IMR-90 (cell line): ENCODE results near the gene FGF5. TPM values are rescaled to one million over a fixed set of nuclear protein-coding genes. Genes with fewer than 3 reads are reported as not detected.

Experiments
- ATAC-seq: fragments of 200-7000 bp; cut with Tn5 transposase; 2 replicates; pipeline ENCODE4 v1.9.1; 2020; ENCODE audit warnings: low read depth, mild to moderate bottlenecking, moderate library complexity
- BruUV-seq: library from RNA; stranded (reverse); fragments of 400-500 nt; replicated peaks from 2 replicates; lab custom pipeline; 2021; lab: Mats Ljungman, UMichigan
- CTCF ChIA-PET: fragments of 300-600 bp; formaldehyde crosslinking; extraction: SDS; loops from one replicate; lab custom pipeline; 2021; ENCODE audit warnings: antibody characterized with exemption; lab: Yijun Ruan, JAX
- POLR2A ChIA-PET: fragments of 300-600 bp; sonication (Branson Sonifier 250); formaldehyde crosslinking; loops from one replicate; lab custom pipeline; 2022; ENCODE audit warnings: antibody characterized with exemption; ENCODE audit not compliant: unreplicated experiment; lab: Charles Lee
- DNase-seq: peaks from one replicate; pipeline ENCODE4 v3.0.0; 2013
- H2AFZ ChIP-seq: replicated peaks from 2 replicates; pipeline ENCODE3; 2013; ENCODE audit warnings: low read length, mild to moderate bottlenecking; ENCODE audit not compliant: poor library complexity
- H2AK5ac ChIP-seq: 2 replicates; pipeline ENCODE4 v1.6.1; 2013; ENCODE audit warnings: low read depth, low read length, inconsistent platforms
- H2AK9ac ChIP-seq: replicated peaks from 2 replicates; pipeline ENCODE3; 2013; ENCODE audit warnings: mild to moderate bottlenecking, low read depth, low read length, moderate library complexity; ENCODE audit not compliant: poor library complexity
- H2BK120ac ChIP-seq: 2 replicates; pipeline ENCODE4 v1.6.1; 2013; ENCODE audit warnings: low read depth, low read length, inconsistent platforms
- H2BK15ac ChIP-seq: 3 replicates; pipeline ENCODE4 v1.6.1; 2013; ENCODE audit warnings: low read depth, low read length, inconsistent platforms
- H2BK20ac ChIP-seq: 2 replicates; pipeline ENCODE4 v1.6.1; 2013; ENCODE audit warnings: low read depth, mild to moderate bottlenecking, inconsistent platforms, low read length, moderate library complexity
- H2BK5ac ChIP-seq: 2 replicates; pipeline ENCODE4 v1.6.1; 2013; ENCODE audit warnings: mild to moderate bottlenecking, low read depth, low read length, inconsistent platforms; ENCODE audit not compliant: poor library complexity, severe bottlenecking
- H3K14ac ChIP-seq: replicated peaks from 2 replicates; pipeline ENCODE4 v1.6.1; 2013; ENCODE audit warnings: low read depth, low read length, inconsistent platforms
- H3K18ac ChIP-seq: 2 replicates; pipeline ENCODE4 v1.6.1; 2013; ENCODE audit warnings: low read depth, low read length, control low read depth
- H3K23ac ChIP-seq: 2 replicates; pipeline ENCODE4 v1.6.1; 2013; ENCODE audit warnings: low read depth, low read length, inconsistent platforms
- H3K27ac ChIP-seq: 2 replicates; pipeline ENCODE4 v1.5.1; 2013; ENCODE audit warnings: mild to moderate bottlenecking, control low read depth, low read length; ENCODE audit not compliant: insufficient read depth
- H3K27me3 ChIP-seq: 2 replicates; pipeline ENCODE4 v1.6.1; 2013; ENCODE audit warnings: low read length; ENCODE audit not compliant: control insufficient read depth, insufficient read depth
- H3K36me3 ChIP-seq: 2 replicates; pipeline ENCODE4 v1.6.1; 2013; ENCODE audit warnings: low read length, mixed read lengths; ENCODE audit not compliant: control insufficient read depth, insufficient read depth
- H3K4ac ChIP-seq: 2 replicates; pipeline ENCODE4 v1.6.1; 2013; ENCODE audit warnings: low read depth, low read length, inconsistent platforms
- H3K4me1 ChIP-seq: 2 replicates; pipeline ENCODE4 v1.6.1; 2013; ENCODE audit warnings: low read length, mixed read lengths; ENCODE audit not compliant: control insufficient read depth, insufficient read depth
- H3K4me2 ChIP-seq: 2 replicates; pipeline ENCODE4 v1.6.1; 2013; ENCODE audit warnings: low read depth, mild to moderate bottlenecking, control low read depth, low read length, moderate library complexity
- H3K4me3 ChIP-seq: 2 replicates; pipeline ENCODE4 v1.5.1; 2013; ENCODE audit warnings: low read depth, mild to moderate bottlenecking, control low read depth, low read length, moderate library complexity; ENCODE audit not compliant: insufficient read depth
- H3K56ac ChIP-seq: 2 replicates; pipeline ENCODE4 v1.6.1; 2013; ENCODE audit warnings: low read length, inconsistent platforms; ENCODE audit not compliant: insufficient read depth; ENCODE audit errors: extremely low read depth
- H3K79me1 ChIP-seq, 2 experiments: 2 replicates each; pipeline ENCODE4 v1.6.1; 2013; ENCODE audit warnings: low read length in 2 of 2, inconsistent platforms in 1 of 2, low read depth in 1 of 2
- H3K9ac ChIP-seq: 2 replicates; pipeline ENCODE4 v1.6.1; 2013; ENCODE audit warnings: low read depth, low read length, control low read depth
- H3K9me1 ChIP-seq: 2 replicates; pipeline ENCODE4 v1.6.1; 2013; ENCODE audit warnings: low read length, inconsistent platforms; ENCODE audit not compliant: insufficient read depth
- H3K9me3 ChIP-seq: 2 replicates; pipeline ENCODE4 v1.6.1; 2013; ENCODE audit warnings: low read length; ENCODE audit not compliant: control insufficient read depth, insufficient read depth
- H4K20me1 ChIP-seq: 2 replicates; pipeline ENCODE4 v1.6.1; 2013; ENCODE audit warnings: low read length, inconsistent platforms; ENCODE audit not compliant: insufficient read depth
- H4K5ac ChIP-seq: 2 replicates; pipeline ENCODE4 v1.6.1; 2013; ENCODE audit warnings: mild to moderate bottlenecking, low read depth, low read length, control low read depth
- H4K8ac ChIP-seq, 2 experiments: 2 replicates each; pipeline ENCODE4 v1.6.1; 2013; ENCODE audit warnings: low read depth in 2 of 2, low read length in 2 of 2, control low read depth in 1 of 2, inconsistent platforms in 1 of 2
- H4K91ac ChIP-seq: 2 replicates; pipeline ENCODE4 v1.6.1; 2013; ENCODE audit warnings: low read depth, low read length, inconsistent platforms; ENCODE audit not compliant: insufficient read depth
- BHLHE40 ChIP-seq: fragments of 150-350 bp; IDR thresholded peaks from 2 replicates; pipeline ENCODE4 v1.6.1; 2016; ENCODE audit warnings: mild to moderate bottlenecking, low read depth, low read length
- CEBPB ChIP-seq: IDR thresholded peaks from 2 replicates; pipeline ENCODE4 v1.6.1; 2012; ENCODE audit warnings: low read depth, low read length, improper control_type of control experiment
- CHD1 ChIP-seq: IDR thresholded peaks from 2 replicates; pipeline ENCODE4 v1.6.1; 2012; ENCODE audit warnings: low read depth, low read length, improper control_type of control experiment
- CTCF ChIP-seq: conservative IDR thresholded peaks from 2 replicates; pipeline ENCODE4 v1.5.1; 2012; ENCODE audit warnings: mild to moderate bottlenecking, low read depth, low read length, improper control_type of control experiment
- FOS ChIP-seq: fragments of 150-350 bp; IDR thresholded peaks from 2 replicates; pipeline ENCODE4 v1.6.1; 2016; ENCODE audit warnings: low read depth, low read length
- MAFK ChIP-seq: IDR thresholded peaks from 2 replicates; pipeline ENCODE4 v1.6.1; 2012; ENCODE audit warnings: low read depth, low read length, improper control_type of control experiment
- MAZ ChIP-seq: IDR thresholded peaks from 2 replicates; pipeline ENCODE4 v1.6.1; 2012; ENCODE audit warnings: low read depth, mild to moderate bottlenecking, low read length, improper control_type of control experiment, moderate library complexity, borderline replicate concordance
- MXI1 ChIP-seq: IDR thresholded peaks from 2 replicates; pipeline ENCODE4 v1.6.1; 2012; ENCODE audit warnings: low read depth, mild to moderate bottlenecking, low read length, moderate library complexity, borderline replicate concordance
- NFE2L2 ChIP-seq: fragments of 150-350 bp; IDR thresholded peaks from 2 replicates; pipeline ENCODE4 v1.6.1; 2016; ENCODE audit warnings: low read depth, mild to moderate bottlenecking, low read length
- POLR2A ChIP-seq: IDR thresholded peaks from 2 replicates; pipeline ENCODE4 v1.6.1; 2012; ENCODE audit warnings: mild to moderate bottlenecking, low read depth, low read length
- RAD21 ChIP-seq: IDR thresholded peaks from 2 replicates; pipeline ENCODE4 v1.6.1; 2012; ENCODE audit warnings: low read length, improper control_type of control experiment
- RCOR1 ChIP-seq: IDR thresholded peaks from 2 replicates; pipeline ENCODE4 v1.6.1; 2012; ENCODE audit warnings: mild to moderate bottlenecking, low read length, improper control_type of control experiment; ENCODE audit not compliant: insufficient replicate concordance
- RFX5 ChIP-seq: IDR thresholded peaks from 2 replicates; pipeline ENCODE4 v1.8.0; 2012; ENCODE audit warnings: low read depth, mild to moderate bottlenecking, low read length, moderate library complexity
- SMC3 ChIP-seq: fragments of 150-350 bp; IDR thresholded peaks from 2 replicates; pipeline ENCODE4 v1.6.1; 2016; ENCODE audit warnings: low read depth, mild to moderate bottlenecking, antibody characterized with exemption, low read length, moderate library complexity
- WGBS, 2 experiments: methylation state at CpG; one replicate each; pipeline versions ENCODE4 v1.1.5 to v1.1.7; 2013; ENCODE audit warnings: missing lambda C conversion rate in 2 of 2; ENCODE audit not compliant: insufficient read length in 1 of 2; ENCODE audit errors: extremely low coverage in 2 of 2; 5-methylcytosine and 5-hydroxymethylcytosine counted together
- dilution Hi-C: fragments of 300-500 bp; cut with HindIII; formaldehyde crosslinking; loops from one replicate; pipeline ENCODE4 v1.14.3; 2018; ENCODE audit warnings: low sequenced_read_pairs; ENCODE audit not compliant: unreplicated experiment
- in situ Hi-C: fragments of 300-500 bp; cut with MboI; formaldehyde crosslinking; loops from 3 replicates; pipeline ENCODE4 v1.14.3; 2019; ENCODE audit warnings: low sequenced_read_pairs, inconsistent platforms, mixed read lengths
- intact Hi-C: fragments of 100-400 bp; cut with micrococcal nuclease; formaldehyde crosslinking; loops from 2 replicates; pipeline ENCODE4 v1.10.0; 2022
- polyA plus RNA-seq, 3 experiments: library from polyadenylated mRNA; depleted of rRNA; stranded (reverse); fragments of >200 nt; gene quantifications; 2 replicates each; pipeline ENCODE4 v1.2.3, GENCODE V29; 2012; ENCODE audit warnings: low replicate concordance in 1 of 3
- total RNA-seq: library from RNA; depleted of rRNA; stranded (reverse); fragments of >200 nt; gene quantifications from 2 replicates; pipeline ENCODE4 v1.2.3, GENCODE V29; 2012
- TF ChIP-seq, protein P1 (sequence below): fragments of 150-350 bp; IDR thresholded peaks from 2 replicates; pipeline ENCODE4 v1.6.1; 2017; ENCODE audit warnings: mild to moderate bottlenecking, antibody characterized with exemption, low read length, low read depth
- TF ChIP-seq, protein P2 (sequence below): fragments of 150-350 bp; IDR thresholded peaks from 2 replicates; pipeline ENCODE4 v1.6.1; 2016; ENCODE audit warnings: low read depth, mild to moderate bottlenecking, low read length, moderate library complexity, borderline replicate concordance

Gene FGF5
- total and polyA plus RNA-seq, 2 of the 4 experiments (the other 2 are of a cell fraction) = 18.6 to 42.1 TPM

GRCh38 chr4:80306260-80306659 is 39.8 kb downstream of the FGF5 start:
- no peak overlapping the region for H3K4me3 ChIP-seq
- WGBS, 2 experiments = no CpG with 5 or more reads among the region's 2 CpGs
- intact Hi-C loops (loop anchor here (5.0 kb wide), 1 partner anchor 69 kb away; no protein-coding TSS in a partner anchor), in situ Hi-C loops (no loop called here), dilution Hi-C loops (no loop called here)
- no peak overlapping the region for H3K23ac ChIP-seq
- H3K4me2 ChIP-seq = no peak overlapping the region
- no peaks in the 10 kb centered on the region; the same call in 1 of the 2 replicates for H3K36me3 ChIP-seq
- no peak overlapping the region for H2AFZ ChIP-seq
- BruUV-seq = no TSS peak
- H3K4me1 ChIP-seq = peaks cover 14% of the 10 kb centered on the region
- H3K79me1 ChIP-seq = peaks cover 3 to 37% of the 10 kb centered on the region in 2 experiments; a peak in 2 of 4 replicates
- H3K18ac ChIP-seq = no peak overlapping the region; the same call in 1 of the 2 replicates
- H3K4ac ChIP-seq = peak overlapping the region; percentile 68; the same call in 1 of the 2 replicates
- peak overlapping the region; percentile 97 for H2BK120ac ChIP-seq
- H3K56ac ChIP-seq = 0 out of 2 replicates have a peak overlapping the region, but pooled peaks have one; percentile 14
- peaks cover 3% of the 10 kb centered on the region; the same call in 1 of the 2 replicates for H3K9me1 ChIP-seq
- H4K5ac ChIP-seq = peak overlapping the region; percentile 35; the same call in 1 of the 2 replicates
- DNase-seq = peak; percentile 54
- H4K8ac ChIP-seq = peak overlapping the region; percentile 10 to 45; a peak in 2 of 4 replicates
- peak overlapping the region; percentile 98 for H2BK5ac ChIP-seq
- H3K9ac ChIP-seq = no peak overlapping the region
- H3K27me3 ChIP-seq = no peaks in the 10 kb centered on the region
- H4K91ac ChIP-seq = no peak overlapping the region
- H2AK9ac ChIP-seq = no peak overlapping the region
- no peak for TF ChIP-seq RCOR1
- TF ChIP-seq MXI1 = no peak
- no peak for TF ChIP-seq RAD21
- no peak for TF ChIP-seq RFX5
- no peak for TF ChIP-seq MAZ
- TF ChIP-seq, protein P1, sequence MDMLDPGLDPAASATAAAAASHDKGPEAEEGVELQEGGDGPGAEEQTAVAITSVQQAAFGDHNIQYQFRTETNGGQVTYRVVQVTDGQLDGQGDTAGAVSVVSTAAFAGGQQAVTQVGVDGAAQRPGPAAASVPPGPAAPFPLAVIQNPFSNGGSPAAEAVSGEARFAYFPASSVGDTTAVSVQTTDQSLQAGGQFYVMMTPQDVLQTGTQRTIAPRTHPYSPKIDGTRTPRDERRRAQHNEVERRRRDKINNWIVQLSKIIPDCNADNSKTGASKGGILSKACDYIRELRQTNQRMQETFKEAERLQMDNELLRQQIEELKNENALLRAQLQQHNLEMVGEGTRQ = no peak
- TF ChIP-seq NFE2L2 = no peak
- no peak for TF ChIP-seq FOS
- TF ChIP-seq CHD1 = no peak
- no peak for TF ChIP-seq CEBPB
- TF ChIP-seq MAFK = no peak
- no peak for TF ChIP-seq POLR2A
- TF ChIP-seq CTCF = no peak
- TF ChIP-seq SMC3 = no peak
- no peak for TF ChIP-seq BHLHE40
- TF ChIP-seq, protein P2, sequence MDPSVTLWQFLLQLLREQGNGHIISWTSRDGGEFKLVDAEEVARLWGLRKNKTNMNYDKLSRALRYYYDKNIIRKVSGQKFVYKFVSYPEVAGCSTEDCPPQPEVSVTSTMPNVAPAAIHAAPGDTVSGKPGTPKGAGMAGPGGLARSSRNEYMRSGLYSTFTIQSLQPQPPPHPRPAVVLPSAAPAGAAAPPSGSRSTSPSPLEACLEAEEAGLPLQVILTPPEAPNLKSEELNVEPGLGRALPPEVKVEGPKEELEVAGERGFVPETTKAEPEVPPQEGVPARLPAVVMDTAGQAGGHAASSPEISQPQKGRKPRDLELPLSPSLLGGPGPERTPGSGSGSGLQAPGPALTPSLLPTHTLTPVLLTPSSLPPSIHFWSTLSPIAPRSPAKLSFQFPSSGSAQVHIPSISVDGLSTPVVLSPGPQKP = no peak
- ChIA-PET CTCF (no interaction called here), POLR2A (no interaction called here)
- no peak overlapping the region for H3K14ac ChIP-seq
- H2BK15ac ChIP-seq = peak overlapping the region; percentile 68; the same call in 1 of the 3 replicates
- no peaks in the 10 kb centered on the region for H4K20me1 ChIP-seq
- ATAC-seq = no peak
- H3K27ac ChIP-seq = no peak overlapping the region
- H3K9me3 ChIP-seq = peaks cover 2% of the 10 kb centered on the region; the same call in 1 of the 2 replicates
- H2BK20ac ChIP-seq = peak overlapping the region; percentile 60; the same call in 1 of the 2 replicates
- no peak overlapping the region for H2AK5ac ChIP-seq
